SK-N-MC (cell line): ENCODE data around the gene LYSMD4.

Source experiments
- DNase-seq: peaks from one replicate; pipeline ENCODE4 v3.0.0-alpha.2; 2011; ENCODE audit warnings: low read depth, low spot score
- H3K27ac ChIP-seq: fragments of 200-600 bp; sonication (generic); 2 replicates; pipeline ENCODE4 v1.5.1; 2016; ENCODE audit warnings: mixed run types
- H3K36me3 ChIP-seq: fragments of 200-600 bp; sonication (generic); 2 replicates; pipeline ENCODE4 v1.6.1; 2017; ENCODE audit warnings: antibody characterized with exemption, low read length, mixed read lengths; ENCODE audit not compliant: insufficient read depth
- H3K4me3 ChIP-seq: fragments of 200-600 bp; sonication (generic); 2 replicates; pipeline ENCODE4 v1.5.1; 2016
- H3K9ac ChIP-seq: fragments of 200-600 bp; sonication (generic); 2 replicates; pipeline ENCODE4 v1.8.0; 2017; ENCODE audit warnings: mixed run types, mixed read lengths; ENCODE audit not compliant: insufficient read length
- H3K9me3 ChIP-seq: fragments of 200-600 bp; sonication (generic); 2 replicates; pipeline ENCODE4 v1.6.1; 2017; ENCODE audit warnings: low read depth, mild to moderate bottlenecking, antibody characterized with exemption, low read length, moderate library complexity, mixed read lengths
- EZH2 ChIP-seq: fragments of 200-600 bp; sonication (generic); IDR thresholded peaks from one replicate; pipeline ENCODE4 v1.6.1; 2017; ENCODE audit warnings: antibody characterized with exemption
- FOXP2 ChIP-seq: optimal IDR thresholded peaks from 2 replicates; pipeline ENCODE3; 2011; ENCODE audit warnings: mild to moderate bottlenecking, moderate library complexity; ENCODE audit not compliant: insufficient read depth; ENCODE audit errors: extremely low read length, control extremely low read depth
- POLR2AphosphoS5 ChIP-seq: IDR thresholded peaks from 2 replicates; pipeline ENCODE4 v1.6.1; 2012; ENCODE audit warnings: mild to moderate bottlenecking, low read depth, low read length, borderline replicate concordance

Gene LYSMD4

DNA sequence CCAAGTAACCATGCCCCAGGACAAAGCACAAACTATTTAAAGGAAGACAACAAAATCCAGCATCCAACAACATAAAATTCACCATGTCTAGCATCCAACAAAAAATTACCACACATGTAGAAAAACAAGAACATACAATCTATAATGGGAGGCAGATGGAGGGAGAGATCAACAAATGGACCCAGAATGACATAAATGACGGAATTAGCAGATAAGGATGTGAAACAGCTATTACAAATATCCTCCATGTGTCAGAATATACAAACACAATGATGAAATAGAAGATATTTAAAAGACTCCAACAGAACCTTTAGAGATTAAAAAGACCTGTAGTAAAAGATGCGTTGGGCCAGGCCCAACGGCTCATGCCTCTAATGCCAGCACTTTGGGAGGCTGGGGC lies 10.8 kb downstream of the LYSMD4 start:
- Histone ChIP-seq H3K36me3 (no peaks in the 10 kb centered on the region), H3K9me3 (no peaks in the 10 kb centered on the region), H3K4me3 (no peak overlapping the region), H3K27ac (no peak overlapping the region), H3K9ac (no peak overlapping the region)
- no peak for DNase-seq
- TF ChIP-seq EZH2 (no peak), POLR2AphosphoS5 (no peak), FOXP2 (no peak)

GRCh38 chr15:99721896-99722295 lies 11.3 kb downstream of the LYSMD4 start:
- DNase-seq = no peak
- TF ChIP-seq EZH2 = no peak
- no peak for TF ChIP-seq POLR2AphosphoS5
- no peak for TF ChIP-seq FOXP2
- H3K9ac ChIP-seq = no peak overlapping the region
- no peaks in the 10 kb centered on the region for H3K9me3 ChIP-seq
- no peaks in the 10 kb centered on the region for H3K36me3 ChIP-seq
- H3K27ac ChIP-seq = no peak overlapping the region
- H3K4me3 ChIP-seq = no peak overlapping the region

DNA sequence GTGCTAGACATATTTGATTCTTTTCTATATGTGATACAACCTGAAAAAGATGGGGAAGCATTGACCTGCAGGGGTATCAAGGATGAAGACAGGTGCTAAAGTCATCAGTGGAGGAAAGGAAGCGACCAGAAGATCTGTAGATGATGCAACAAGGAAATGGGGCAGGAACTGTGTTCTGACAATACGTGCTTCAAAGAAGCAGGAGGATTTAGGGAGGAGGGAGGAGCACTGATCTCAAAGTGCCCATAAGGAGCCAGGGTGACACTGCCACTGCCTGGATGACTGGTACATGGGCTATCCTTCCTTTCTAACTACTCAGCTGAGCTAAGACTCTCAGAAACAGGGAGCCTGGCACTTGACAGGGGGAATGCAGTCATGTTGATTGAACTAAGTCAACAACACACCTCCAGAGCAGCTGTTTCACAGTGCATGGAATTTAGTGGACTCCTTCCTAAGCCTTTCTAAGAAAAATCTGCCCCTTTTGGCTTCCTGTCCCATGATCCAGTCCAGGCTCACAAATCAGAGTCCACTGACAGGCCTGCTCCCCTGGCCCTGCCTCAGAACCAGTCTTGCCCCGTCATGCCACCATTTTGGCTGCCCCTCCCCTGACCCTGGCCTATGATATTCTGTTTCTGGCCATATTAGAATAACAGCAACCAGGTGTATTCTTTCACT lies 12.0 kb downstream of the LYSMD4 start:
- no peaks in the 10 kb centered on the region for H3K36me3 ChIP-seq
- DNase-seq = no peak
- no peak overlapping the region for H3K27ac ChIP-seq
- TF ChIP-seq FOXP2 (no peak), EZH2 (no peak), POLR2AphosphoS5 (no peak)
- no peak overlapping the region for H3K4me3 ChIP-seq
- H3K9me3 ChIP-seq = no peaks in the 10 kb centered on the region
- no peak overlapping the region for H3K9ac ChIP-seq

DNA sequence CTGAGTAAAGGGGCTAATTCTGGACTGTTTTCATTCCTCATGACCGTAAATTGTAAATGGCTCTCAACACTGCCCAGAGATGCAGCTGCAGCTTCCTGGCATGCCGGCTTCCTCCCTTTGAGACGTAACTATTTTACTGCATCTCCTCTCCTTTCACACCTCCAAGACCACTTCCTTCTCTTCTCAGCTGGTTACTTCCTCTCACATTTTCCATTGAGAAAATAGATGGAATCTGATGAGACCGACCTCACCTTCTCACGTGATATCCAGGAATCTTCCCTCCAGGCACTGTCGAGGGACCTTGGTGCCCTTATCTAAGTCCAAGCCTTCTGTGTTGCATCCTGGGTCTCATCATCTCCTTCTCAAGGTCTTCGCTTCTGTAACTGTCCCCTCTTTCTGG lies 12.7 kb downstream of the LYSMD4 start:
- no peak overlapping the region for H3K27ac ChIP-seq
- no peak overlapping the region for H3K9ac ChIP-seq
- no peak overlapping the region for H3K4me3 ChIP-seq
- TF ChIP-seq POLR2AphosphoS5 = no peak
- no peak for TF ChIP-seq FOXP2
- TF ChIP-seq EZH2 = no peak
- no peaks in the 10 kb centered on the region for H3K9me3 ChIP-seq
- H3K36me3 ChIP-seq = peaks cover 3% of the 10 kb centered on the region
- DNase-seq = no peak

- Histone ChIP-seq H3K27ac (no peak overlapping the region), H3K9ac (no peak overlapping the region), H3K36me3 (peaks cover 11% of the 10 kb centered on the region), H3K9me3 (no peaks in the 10 kb centered on the region), H3K4me3 (no peak overlapping the region)
- TF ChIP-seq EZH2 = no peak
- no peak for DNase-seq
Observed at GRCh38 chr15:99719096-99719541, 14.1 kb downstream of the LYSMD4 start.

- H3K27ac ChIP-seq = no peak overlapping the region
- no peak overlapping the region for H3K4me3 ChIP-seq
- H3K9me3 ChIP-seq = no peaks in the 10 kb centered on the region
- H3K9ac ChIP-seq = no peak overlapping the region
- peaks cover 11% of the 10 kb centered on the region for H3K36me3 ChIP-seq
- TF ChIP-seq EZH2 (no peak), POLR2AphosphoS5 (no peak), FOXP2 (no peak)
- no peak for DNase-seq
Observed at GRCh38 chr15:99718421-99718820, 14.8 kb downstream of the LYSMD4 start.

DNA sequence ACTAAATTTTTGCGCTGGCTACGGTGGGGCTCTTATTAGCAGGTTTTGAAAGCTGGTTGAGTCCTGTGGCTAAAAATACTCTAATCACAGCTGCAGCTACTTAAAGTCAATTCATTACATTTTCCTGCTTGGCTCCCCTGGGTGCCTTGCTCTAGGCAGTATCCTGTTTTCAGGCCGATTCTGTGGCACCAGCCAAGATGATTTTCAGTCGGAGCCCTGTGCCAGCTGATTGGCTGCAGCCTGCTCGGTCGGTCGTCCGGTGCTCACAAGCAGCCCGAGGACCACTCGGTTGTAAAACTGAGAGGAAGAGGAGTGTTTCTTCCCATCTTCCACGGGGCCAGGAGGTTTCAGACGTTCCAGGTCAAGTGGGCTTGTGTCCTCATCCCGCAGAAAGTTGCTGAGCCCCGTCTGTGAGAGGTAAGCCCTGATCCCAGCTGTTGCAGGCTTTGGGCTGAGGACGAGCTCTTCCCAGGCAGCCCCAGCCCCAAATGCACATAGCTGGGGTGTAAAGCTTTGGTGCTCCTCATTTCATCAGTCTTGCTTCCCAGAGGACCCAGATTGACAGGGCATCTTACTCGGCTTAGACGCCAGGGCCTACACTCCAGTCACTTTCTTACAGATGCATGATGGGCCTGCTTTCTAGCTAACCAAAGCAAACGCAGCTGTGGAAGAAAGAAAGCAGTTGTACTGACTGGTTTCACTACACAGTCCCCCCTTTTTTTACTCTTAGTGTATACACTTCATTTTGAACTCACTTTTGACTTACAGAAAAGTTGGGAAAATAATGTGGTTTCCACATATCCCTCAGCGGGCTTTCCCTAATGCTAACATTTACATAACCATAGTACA lies 15.9 kb downstream of the LYSMD4 start:
- no peaks in the 10 kb centered on the region for H3K9me3 ChIP-seq
- no peak overlapping the region for H3K9ac ChIP-seq
- no peak for TF ChIP-seq FOXP2
- no peak for TF ChIP-seq EZH2
- peak; percentile 37; the same call in 1 of the 2 replicates for TF ChIP-seq POLR2AphosphoS5
- peaks cover 17% of the 10 kb centered on the region for H3K36me3 ChIP-seq
- peak overlapping the region; percentile 71 for H3K4me3 ChIP-seq
- peak overlapping the region; percentile 86 for H3K27ac ChIP-seq
- peak; percentile 72 for DNase-seq

DNA sequence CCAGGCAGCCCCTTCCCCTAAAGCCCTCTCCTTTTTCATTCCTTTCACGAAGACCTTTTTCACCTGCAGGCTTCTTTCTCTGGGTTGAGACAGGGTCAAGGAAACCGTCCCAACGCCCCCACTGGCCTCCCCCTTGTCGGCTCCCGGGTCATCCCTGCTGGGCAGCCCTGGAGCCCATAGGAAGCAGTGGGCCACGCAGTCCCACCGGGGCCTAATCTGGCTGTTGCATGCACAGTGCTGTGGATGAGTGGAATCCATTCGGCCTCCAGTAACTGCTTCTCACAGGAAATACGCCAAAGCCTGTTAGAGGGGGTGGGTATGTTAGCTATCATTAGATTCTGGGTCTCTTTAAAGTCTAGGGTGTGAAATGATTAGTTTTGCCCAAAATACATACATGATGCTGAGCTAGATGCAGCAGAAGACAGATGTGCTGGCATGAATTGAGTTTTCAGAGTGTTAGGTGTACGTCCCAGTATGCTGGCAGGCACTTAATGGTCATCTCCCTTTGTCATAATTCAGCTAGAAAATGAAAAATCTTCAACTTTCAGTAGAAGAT lies 16.6 kb downstream of the LYSMD4 start:
- DNase-seq = no peak
- Histone ChIP-seq H3K9me3 (no peaks in the 10 kb centered on the region), H3K9ac (peak overlapping the region; percentile 16), H3K4me3 (peak overlapping the region; percentile 71), H3K36me3 (peaks cover 24% of the 10 kb centered on the region), H3K27ac (peak overlapping the region; percentile 86)
- TF ChIP-seq EZH2 (no peak), POLR2AphosphoS5 (no peak), FOXP2 (no peak)
